ENCODE data around the gene ADAMTS2. TPM values are rescaled to one million over a fixed set of nuclear protein-coding genes. Genes with fewer than 3 reads are reported as not detected.
"Not testable (repeated sequence)": the region's sequence is repeated elsewhere in the genome, so short reads cannot be mapped to it uniquely, and the experiment has no call there.

Gene ADAMTS2
- total RNA-seq, 3 donors from 2014 or later (not counting 1 experiment from before 2014, with no cell fraction given): 0.28 TPM; not detected in 2

GRCh38 chr5:179288809-179289185, 56.5 kb downstream of the ADAMTS2 start:
- Histone ChIP-seq H3K27ac (ENCODE audit: low read length) (no peak overlapping the region), H3K9me3 (ENCODE audit: control insufficient read depth, insufficient read depth, low read length) (no peaks in the 10 kb centered on the region), H3K4me3 (ENCODE audit: low read length) (no peak overlapping the region), H3K36me3 (ENCODE audit: control insufficient read depth, insufficient read depth, low read length) (no peaks in the 10 kb centered on the region), H3K4me1 (ENCODE audit: control insufficient read depth, insufficient read depth, low read length) (no peaks in the 10 kb centered on the region), H3K27me3 (ENCODE audit: control insufficient read depth, insufficient read depth, low read length) (no peaks in the 10 kb centered on the region)
- intact Hi-C loops (cut with micrococcal nuclease): no loop called here
- no peak for TF ChIP-seq CTCF (IDR thresholded peaks at IDR 0.05)
- Mint-ChIP-seq H3K4me3 (no peak overlapping the region), H3K27me3 (ENCODE audit: low read depth in 2 of 2) (no peaks in the 10 kb centered on the region), H3K36me3 (no peaks in the 10 kb centered on the region), H3K9me3 (no peaks in the 10 kb centered on the region), H3K4me1 (no peaks in the 10 kb centered on the region), H3K27ac (no peak overlapping the region)
- ATAC-seq (no peak), DNase-seq (no peak)
- 94% methylated on average over 7 of the region's 11 CpGs for WGBS (ENCODE audit: insufficient coverage)

GRCh38 chr5:179288101-179288808, 57.0 kb downstream of the ADAMTS2 start:
- Histone ChIP-seq H3K36me3 (ENCODE audit: control insufficient read depth, insufficient read depth, low read length) (no peaks in the 10 kb centered on the region), H3K9me3 (ENCODE audit: control insufficient read depth, insufficient read depth, low read length) (no peaks in the 10 kb centered on the region), H3K27me3 (ENCODE audit: control insufficient read depth, insufficient read depth, low read length) (no peaks in the 10 kb centered on the region), H3K4me3 (ENCODE audit: low read length) (no peak overlapping the region), H3K4me1 (ENCODE audit: control insufficient read depth, insufficient read depth, low read length) (no peaks in the 10 kb centered on the region), H3K27ac (ENCODE audit: low read length) (no peak overlapping the region)
- H3K36me3 Mint-ChIP-seq: no peaks in the 10 kb centered on the region
- no peaks in the 10 kb centered on the region for H3K27me3 Mint-ChIP-seq (ENCODE audit: low read depth in 2 of 2)
- no peak for ATAC-seq
- no peak overlapping the region for H3K4me3 Mint-ChIP-seq
- WGBS (ENCODE audit: insufficient coverage): 85% methylated on average over 21 of the region's 21 CpGs
- DNase-seq: no peak
- H3K27ac Mint-ChIP-seq: no peak overlapping the region
- intact Hi-C loops (cut with micrococcal nuclease): no loop called here
- H3K9me3 Mint-ChIP-seq: no peaks in the 10 kb centered on the region
- TF ChIP-seq CTCF (IDR thresholded peaks at IDR 0.05): no peak
- no peaks in the 10 kb centered on the region for H3K4me1 Mint-ChIP-seq

GRCh38 chr5:179287631-179288030, 57.6 kb downstream of the ADAMTS2 start:
- no peaks in the 10 kb centered on the region for H3K36me3 Mint-ChIP-seq
- H3K36me3 ChIP-seq (ENCODE audit: control insufficient read depth, insufficient read depth, low read length): no peaks in the 10 kb centered on the region
- H3K27me3 ChIP-seq (ENCODE audit: control insufficient read depth, insufficient read depth, low read length): no peaks in the 10 kb centered on the region
- 80% methylated on average over 7 of the region's 10 CpGs for WGBS (ENCODE audit: insufficient coverage)
- H3K9me3 Mint-ChIP-seq: no peaks in the 10 kb centered on the region
- TF ChIP-seq CTCF (IDR thresholded peaks at IDR 0.05): no peak
- no peaks in the 10 kb centered on the region for H3K4me1 ChIP-seq (ENCODE audit: control insufficient read depth, insufficient read depth, low read length)
- intact Hi-C loops (cut with micrococcal nuclease): no loop called here
- no peak overlapping the region for H3K4me3 Mint-ChIP-seq
- ATAC-seq (no peak), DNase-seq (no peak)
- no peak overlapping the region for H3K27ac Mint-ChIP-seq
- H3K9me3 ChIP-seq (ENCODE audit: control insufficient read depth, insufficient read depth, low read length): no peaks in the 10 kb centered on the region
- peaks cover 0 to under 1% of the 10 kb centered on the region in 2 donors for H3K27me3 Mint-ChIP-seq (ENCODE audit: low read depth in 2 of 2)
- H3K27ac ChIP-seq (ENCODE audit: low read length): no peak overlapping the region
- H3K4me1 Mint-ChIP-seq: no peaks in the 10 kb centered on the region
- H3K4me3 ChIP-seq (ENCODE audit: low read length): no peak overlapping the region

GRCh38 chr5:179287071-179287470, 58.2 kb downstream of the ADAMTS2 start:
- H3K27ac Mint-ChIP-seq: no peak overlapping the region
- TF ChIP-seq CTCF (IDR thresholded peaks at IDR 0.05): no peak
- H3K36me3 Mint-ChIP-seq: no peaks in the 10 kb centered on the region
- Histone ChIP-seq H3K27me3 (ENCODE audit: control insufficient read depth, insufficient read depth, low read length) (no peaks in the 10 kb centered on the region), H3K27ac (ENCODE audit: low read length) (no peak overlapping the region), H3K4me1 (ENCODE audit: control insufficient read depth, insufficient read depth, low read length) (no peaks in the 10 kb centered on the region), H3K9me3 (ENCODE audit: control insufficient read depth, insufficient read depth, low read length) (no peaks in the 10 kb centered on the region), H3K4me3 (ENCODE audit: low read length) (no peak overlapping the region), H3K36me3 (ENCODE audit: control insufficient read depth, insufficient read depth, low read length) (no peaks in the 10 kb centered on the region)
- no peak overlapping the region for H3K4me3 Mint-ChIP-seq
- H3K27me3 Mint-ChIP-seq (ENCODE audit: low read depth in 2 of 2): peaks cover 0 to 4% of the 10 kb centered on the region in 2 donors
- ATAC-seq (no peak), DNase-seq (no peak)
- no peaks in the 10 kb centered on the region for H3K4me1 Mint-ChIP-seq
- H3K9me3 Mint-ChIP-seq: no peaks in the 10 kb centered on the region
- intact Hi-C loops (cut with micrococcal nuclease): no loop called here
- 87% methylated on average over 13 of the region's 13 CpGs for WGBS (ENCODE audit: insufficient coverage)

GRCh38 chr5:179285776-179286162, 59.5 kb downstream of the ADAMTS2 start:
- WGBS (ENCODE audit: insufficient coverage): 87% methylated on average over 11 of the region's 11 CpGs

More at GRCh38 chr5:179285776-179286162, 59.5 kb downstream of the ADAMTS2 start:
- H3K36me3 Mint-ChIP-seq; H3K4me1 Mint-ChIP-seq; H3K27ac ChIP-seq (ENCODE audit: low read length); H3K27me3 Mint-ChIP-seq (ENCODE audit: low read depth in 2 of 2); H3K4me3 ChIP-seq (ENCODE audit: low read length); H3K36me3 ChIP-seq (ENCODE audit: control insufficient read depth, insufficient read depth, low read length); ATAC-seq; H3K9me3 ChIP-seq (ENCODE audit: control insufficient read depth, insufficient read depth, low read length); DNase-seq; H3K9me3 Mint-ChIP-seq; H3K4me3 Mint-ChIP-seq; intact Hi-C loops (cut with micrococcal nuclease); H3K4me1 ChIP-seq (ENCODE audit: control insufficient read depth, insufficient read depth, low read length); H3K27ac Mint-ChIP-seq; H3K27me3 ChIP-seq (ENCODE audit: control insufficient read depth, insufficient read depth, low read length): not testable (repeated sequence)

Measured in natural killer cell (primary cell).